Measurements from ENCODE around the gene UGT1A9.

UGT1A9 gene

GRCh38 chr2:233754872-233755611 is 83.3 kb downstream of the UGT1A9 start:
- no peak for FAIRE-seq
- no peak for DNase-seq (ENCODE audit: insufficient read length)
- no peak for TF ChIP-seq TAF1 (IDR thresholded peaks at IDR 0.05; ENCODE audit: borderline replicate concordance, low read depth, low read length)
- no peak for TF ChIP-seq POLR2AphosphoS5 (IDR thresholded peaks at IDR 0.05; ENCODE audit: low read depth, low read length)
- TF ChIP-seq POLR2A (IDR thresholded peaks at IDR 0.05; ENCODE audit: low read depth, low read length) = no peak

GRCh38 chr2:233756429-233757081 is 84.9 kb downstream of the UGT1A9 start:
- DNase-seq (ENCODE audit: insufficient read length) = no peak
- no peak for TF ChIP-seq POLR2AphosphoS5 (IDR thresholded peaks at IDR 0.05; ENCODE audit: low read depth, low read length)
- FAIRE-seq = no peak

DNA sequence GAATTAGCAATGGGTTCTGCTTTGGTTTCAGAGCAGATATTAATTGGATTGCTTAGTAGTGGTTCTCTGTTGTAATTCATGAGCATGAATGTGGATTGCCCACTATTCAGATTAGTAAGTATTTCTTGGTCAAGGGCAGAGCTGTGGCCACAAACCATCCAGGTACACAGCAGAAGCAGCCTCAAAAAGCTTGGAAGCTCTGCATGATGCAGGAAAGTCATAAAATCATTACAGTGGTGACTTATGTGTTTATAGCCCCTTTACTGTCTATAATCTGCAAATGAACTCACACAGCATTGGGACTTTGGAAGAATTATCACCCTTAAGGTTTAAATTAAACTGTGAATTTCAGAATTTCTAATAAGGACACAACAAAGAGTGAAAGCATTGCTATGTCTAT is 86.4 kb downstream of the UGT1A9 start:
- FAIRE-seq (no peak), DNase-seq (ENCODE audit: insufficient read length) (no peak)
- no peak for TF ChIP-seq POLR2AphosphoS5 (IDR thresholded peaks at IDR 0.05; ENCODE audit: low read depth, low read length)
- no peak for TF ChIP-seq TAF1 (IDR thresholded peaks at IDR 0.05; ENCODE audit: borderline replicate concordance, low read depth, low read length)
- no peak for TF ChIP-seq POLR2A (IDR thresholded peaks at IDR 0.05; ENCODE audit: low read depth, low read length)

- FAIRE-seq = no peak
- DNase-seq (ENCODE audit: insufficient read length) = no peak
- no peak for TF ChIP-seq TAF1 (IDR thresholded peaks at IDR 0.05; ENCODE audit: borderline replicate concordance, low read depth, low read length)
- no peak for TF ChIP-seq POLR2A (IDR thresholded peaks at IDR 0.05; ENCODE audit: low read depth, low read length)
- no peak for TF ChIP-seq POLR2AphosphoS5 (IDR thresholded peaks at IDR 0.05; ENCODE audit: low read depth, low read length)
Observed at GRCh38 chr2:233758849-233759248, 87.2 kb downstream of the UGT1A9 start.

DNA sequence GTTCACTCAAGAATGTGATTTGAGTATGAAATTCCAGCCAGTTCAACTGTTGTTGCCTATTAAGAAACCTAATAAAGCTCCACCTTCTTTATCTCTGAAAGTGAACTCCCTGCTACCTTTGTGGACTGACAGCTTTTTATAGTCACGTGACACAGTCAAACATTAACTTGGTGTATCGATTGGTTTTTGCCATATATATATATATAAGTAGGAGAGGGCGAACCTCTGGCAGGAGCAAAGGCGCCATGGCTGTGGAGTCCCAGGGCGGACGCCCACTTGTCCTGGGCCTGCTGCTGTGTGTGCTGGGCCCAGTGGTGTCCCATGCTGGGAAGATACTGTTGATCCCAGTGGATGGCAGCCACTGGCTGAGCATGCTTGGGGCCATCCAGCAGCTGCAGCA is 88.3 kb downstream of the UGT1A9 start, which contains the start of gene UGT1A1:
Gene UGT1A1, plus strand, starts transcription at position 228 of the 400 bp plus-strand sequence. Its CDS starts 18 bp downstream, at position 246.
- no peak for FAIRE-seq
- no peak for DNase-seq (ENCODE audit: insufficient read length)
- no peak for TF ChIP-seq TAF1 (IDR thresholded peaks at IDR 0.05; ENCODE audit: borderline replicate concordance, low read depth, low read length)
- TF ChIP-seq POLR2A (IDR thresholded peaks at IDR 0.05; ENCODE audit: low read depth, low read length) = no peak
- TF ChIP-seq POLR2AphosphoS5 (IDR thresholded peaks at IDR 0.05; ENCODE audit: low read depth, low read length) = no peak

GRCh38 chr2:233761040-233761769 is 89.5 kb downstream of the UGT1A9 start:
- DNase-seq (ENCODE audit: insufficient read length) = no peak
- no peak for FAIRE-seq
- TF ChIP-seq POLR2AphosphoS5 (IDR thresholded peaks at IDR 0.05; ENCODE audit: low read depth, low read length) (no peak), TAF1 (IDR thresholded peaks at IDR 0.05; ENCODE audit: borderline replicate concordance, low read depth, low read length) (no peak), POLR2A (IDR thresholded peaks at IDR 0.05; ENCODE audit: low read depth, low read length) (no peak)

- TF ChIP-seq POLR2AphosphoS5 (IDR thresholded peaks at IDR 0.05; ENCODE audit: low read depth, low read length) = no peak
- no peak for TF ChIP-seq POLR2A (IDR thresholded peaks at IDR 0.05; ENCODE audit: low read depth, low read length)
- TF ChIP-seq TAF1 (IDR thresholded peaks at IDR 0.05; ENCODE audit: borderline replicate concordance, low read depth, low read length) = no peak
- FAIRE-seq (no peak), DNase-seq (ENCODE audit: insufficient read length) (no peak)
Observed at GRCh38 chr2:233764264-233764663, 92.6 kb downstream of the UGT1A9 start.

GRCh38 chr2:233764761-233765160 is 93.1 kb downstream of the UGT1A9 start:
- no peak for TF ChIP-seq POLR2AphosphoS5 (IDR thresholded peaks at IDR 0.05; ENCODE audit: low read depth, low read length)
- TF ChIP-seq POLR2A (IDR thresholded peaks at IDR 0.05; ENCODE audit: low read depth, low read length) = no peak
- no peak for TF ChIP-seq TAF1 (IDR thresholded peaks at IDR 0.05; ENCODE audit: borderline replicate concordance, low read depth, low read length)
- no peak for DNase-seq (ENCODE audit: insufficient read length)
- no peak for FAIRE-seq

DNA sequence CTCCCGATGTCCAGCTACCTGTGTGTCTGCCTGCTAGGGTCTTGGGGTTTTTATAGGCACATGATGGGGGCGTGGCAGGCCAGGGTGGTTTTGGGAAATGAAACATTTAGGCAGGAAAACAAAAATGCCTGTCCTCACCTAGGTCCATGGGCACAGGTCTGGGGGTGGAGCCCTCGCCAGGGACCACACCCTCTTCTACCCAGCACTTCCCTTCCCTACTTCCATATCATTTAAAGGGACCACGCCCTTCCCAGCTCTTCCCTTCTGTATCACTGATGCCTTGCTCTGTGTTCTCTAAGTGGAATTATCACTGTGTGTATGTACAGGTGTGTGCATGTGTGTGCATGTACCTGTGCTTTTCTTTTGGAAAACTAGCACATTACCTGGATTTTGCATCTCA is 94.7 kb downstream of the UGT1A9 start:
- no peak for TF ChIP-seq POLR2AphosphoS5 (IDR thresholded peaks at IDR 0.05; ENCODE audit: low read depth, low read length)
- no peak for TF ChIP-seq TAF1 (IDR thresholded peaks at IDR 0.05; ENCODE audit: borderline replicate concordance, low read depth, low read length)
- TF ChIP-seq POLR2A (IDR thresholded peaks at IDR 0.05; ENCODE audit: low read depth, low read length) = no peak
- DNase-seq (ENCODE audit: insufficient read length) = no peak

DNA sequence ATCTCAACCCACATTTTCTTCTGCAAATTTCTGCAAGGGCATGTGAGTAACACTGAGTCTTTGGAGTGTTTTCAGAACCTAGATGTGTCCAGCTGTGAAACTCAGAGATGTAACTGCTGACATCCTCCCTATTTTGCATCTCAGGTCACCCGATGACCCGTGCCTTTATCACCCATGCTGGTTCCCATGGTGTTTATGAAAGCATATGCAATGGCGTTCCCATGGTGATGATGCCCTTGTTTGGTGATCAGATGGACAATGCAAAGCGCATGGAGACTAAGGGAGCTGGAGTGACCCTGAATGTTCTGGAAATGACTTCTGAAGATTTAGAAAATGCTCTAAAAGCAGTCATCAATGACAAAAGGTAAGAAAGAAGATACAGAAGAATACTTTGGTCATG is 96.4 kb downstream of the UGT1A9 start:
- TF ChIP-seq POLR2AphosphoS5 (IDR thresholded peaks at IDR 0.05; ENCODE audit: low read depth, low read length) (no peak), TAF1 (IDR thresholded peaks at IDR 0.05; ENCODE audit: borderline replicate concordance, low read depth, low read length) (no peak), POLR2A (IDR thresholded peaks at IDR 0.05; ENCODE audit: low read depth, low read length) (no peak)
- DNase-seq (ENCODE audit: insufficient read length) (no peak), FAIRE-seq (no peak)

More for the DNA sequence above, 94.7 kb downstream of the UGT1A9 start:
- FAIRE-seq = no peak

- no peak for FAIRE-seq
- no peak for DNase-seq (ENCODE audit: insufficient read length)
- TF ChIP-seq POLR2AphosphoS5 (IDR thresholded peaks at IDR 0.05; ENCODE audit: low read depth, low read length) (no peak), TAF1 (IDR thresholded peaks at IDR 0.05; ENCODE audit: borderline replicate concordance, low read depth, low read length) (no peak), POLR2A (IDR thresholded peaks at IDR 0.05; ENCODE audit: low read depth, low read length) (no peak)
Observed at GRCh38 chr2:233769260-233769659, 97.6 kb downstream of the UGT1A9 start.
